ENCODE results near the gene RPAP2. TPM values are rescaled to one million over a fixed set of nuclear protein-coding genes. Genes with fewer than 3 reads are reported as not detected.

RPAP2 gene
- total and polyA plus RNA-seq, 10 of the 15 experiments (the other 5 are each of a cell fraction or from before 2014, with no cell fraction given), result 11.4 to 39.5 (median 21.7) TPM

DNA sequence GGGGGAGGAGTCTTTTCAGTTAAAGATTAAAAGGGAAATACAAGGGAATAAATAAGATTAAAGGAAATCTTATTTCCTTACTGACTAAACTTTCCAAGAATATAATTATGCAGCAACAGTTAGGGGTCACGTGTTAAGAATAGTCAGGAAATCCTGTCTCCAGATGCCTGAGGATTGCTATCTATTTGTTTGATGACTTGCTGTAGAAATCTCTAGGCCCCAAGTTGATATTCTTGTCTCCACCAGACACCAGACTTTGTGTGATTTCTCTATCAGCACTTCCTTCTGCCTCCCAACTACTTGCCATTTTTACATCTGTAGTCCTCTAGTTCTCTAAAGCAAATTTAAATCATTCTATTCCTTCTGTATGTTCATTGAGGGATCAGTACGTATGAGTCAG, 77.5 kb downstream of the RPAP2 start:
- no peaks in the 10 kb centered on the region for H3K9me3 ChIP-seq (replicated peaks; ENCODE audit: control insufficient read depth, insufficient read depth, low read length)
- intact Hi-C loops (cut with micrococcal nuclease; ENCODE audit: unreplicated experiment) (no loop called here), in situ Hi-C loops (cut with MboI) (no loop called here)
- H3K4me1 ChIP-seq (ENCODE audit: control insufficient read depth, insufficient read depth, low read length), result no peaks in the 10 kb centered on the region
- no peak overlapping the region for H3K4me2 ChIP-seq (ENCODE audit: control insufficient read depth, insufficient read depth)
- ChIA-PET CTCF (interaction anchor here (0.6 kb wide), 1 partner anchor 9 kb away, joined by 3 read pairs; no protein-coding TSS in a partner anchor), POLR2A (no interaction called here), SMC1A (ENCODE audit: uncharacterized antibody, unreplicated experiment) (no interaction called here), RAD21 (ENCODE audit: unreplicated experiment) (no interaction called here)
- ATAC-seq (no peak), FAIRE-seq (no peak), DNase-seq (ENCODE audit: low read depth, low spot score) (no peak)
- H3K4me3 ChIP-seq, result no peak overlapping the region
- H4K20me1 ChIP-seq (ENCODE audit: control insufficient read depth, insufficient read depth), result no peaks in the 10 kb centered on the region
- no peak overlapping the region for H3K9ac ChIP-seq (ENCODE audit: control insufficient read depth, insufficient read depth, low read length)
- no peak overlapping the region for H2AFZ ChIP-seq (ENCODE audit: control insufficient read depth, low read depth, low read length)
- 76% methylated on average over 2 of the region's 2 CpGs for WGBS (ENCODE audit: insufficient coverage, insufficient replicate concordance, low lambda C conversion rate, missing lambda C conversion rate)
- TF ChIP-seq RCOR1 (conservative IDR thresholded peaks at IDR 0.05; ENCODE audit: low read depth, low read length), result no peak
- no peak for TF ChIP-seq KLF5 (IDR thresholded peaks at IDR 0.05; ENCODE audit: partially characterized antibody)
- TF ChIP-seq WRNIP1 (IDR thresholded peaks at IDR 0.05; ENCODE audit: borderline replicate concordance, low read depth, low read length), result no peak
- TF ChIP-seq IRF4 (IDR thresholded peaks at IDR 0.05; ENCODE audit: low read depth, low read length), result no peak
- no peak for TF ChIP-seq SIX5 (IDR thresholded peaks at IDR 0.05; ENCODE audit: low read depth, low read length, severe bottlenecking)
- TF ChIP-seq POLR2A (IDR thresholded peaks at IDR 0.05; ENCODE audit: low read depth, low read length), result no peak
- no peak for TF ChIP-seq RAD51 (IDR thresholded peaks at IDR 0.05)
- TF ChIP-seq GATAD2B (conservative IDR thresholded peaks at IDR 0.05; ENCODE audit: low read depth), result no peak
- TF ChIP-seq, protein P1, sequence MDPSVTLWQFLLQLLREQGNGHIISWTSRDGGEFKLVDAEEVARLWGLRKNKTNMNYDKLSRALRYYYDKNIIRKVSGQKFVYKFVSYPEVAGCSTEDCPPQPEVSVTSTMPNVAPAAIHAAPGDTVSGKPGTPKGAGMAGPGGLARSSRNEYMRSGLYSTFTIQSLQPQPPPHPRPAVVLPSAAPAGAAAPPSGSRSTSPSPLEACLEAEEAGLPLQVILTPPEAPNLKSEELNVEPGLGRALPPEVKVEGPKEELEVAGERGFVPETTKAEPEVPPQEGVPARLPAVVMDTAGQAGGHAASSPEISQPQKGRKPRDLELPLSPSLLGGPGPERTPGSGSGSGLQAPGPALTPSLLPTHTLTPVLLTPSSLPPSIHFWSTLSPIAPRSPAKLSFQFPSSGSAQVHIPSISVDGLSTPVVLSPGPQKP (IDR thresholded peaks at IDR 0.05; ENCODE audit: low read depth, low read length), result no peak
- no peak for TF ChIP-seq CREM (IDR thresholded peaks at IDR 0.05; ENCODE audit: low read depth)
- TF ChIP-seq NFYB (IDR thresholded peaks at IDR 0.05; ENCODE audit: insufficient read depth, low read depth, low read length), result no peak
- TF ChIP-seq CBFB (IDR thresholded peaks at IDR 0.05; ENCODE audit: low read depth), result no peak
- no peak for TF ChIP-seq CBX5 (IDR thresholded peaks at IDR 0.05; ENCODE audit: low read depth)
- TF ChIP-seq PAX8 (IDR thresholded peaks at IDR 0.05), result no peak
- no peak for TF ChIP-seq SREBF2 (IDR thresholded peaks at IDR 0.05; ENCODE audit: low read length)
- no peak for TF ChIP-seq FOXM1 (IDR thresholded peaks at IDR 0.05; ENCODE audit: low read depth, low read length)
- TF ChIP-seq RELA (IDR thresholded peaks at IDR 0.05; ENCODE audit: borderline replicate concordance, partially characterized antibody), result no peak
- peaks cover 0 to 3% of the 10 kb centered on the region in 2 experiments; a peak in 3 of 4 replicates for H3K36me3 ChIP-seq (ENCODE audit: control insufficient read depth in 2 of 2, insufficient read depth in 2 of 2, low read length in 1 of 2)
- no peak overlapping the region for H3K27ac ChIP-seq (ENCODE audit: control insufficient read depth, insufficient read depth)
- no TSS peak for BruUV-seq (replicated peaks)
- no peaks in the 10 kb centered on the region for H3K27me3 ChIP-seq (replicated peaks in 1 of 2; ENCODE audit: control insufficient read depth in 2 of 2, insufficient read depth in 2 of 2, low read length in 1 of 2)
- H3K79me2 ChIP-seq (ENCODE audit: control insufficient read depth, insufficient read depth, low read length), result no peaks in the 10 kb centered on the region
